HepG2 (cell line): Measurements from ENCODE around the gene KLHL30. TPM values are rescaled to one million over a fixed set of nuclear protein-coding genes. Genes with fewer than 3 reads are reported as not detected.

ENCODE experiments used
- ATAC-seq: fragments of 200-7000 bp; cut with Tn5 transposase; 3 replicates; pipeline ENCODE4 v1.9.1; 2020; ENCODE audit warnings: mild to moderate bottlenecking, moderate library complexity
- BruUV-seq: library from RNA; stranded (reverse); fragments of 400-500 nt; replicated peaks from 2 replicates; lab custom pipeline; 2021; lab: Mats Ljungman, UMichigan
- CTCF ChIA-PET: fragments of 300-600 bp; formaldehyde crosslinking; extraction: SDS; loops from one replicate; lab custom pipeline; 2021; ENCODE audit warnings: low total read pairs, inconsistent platforms, low intra/inter-chr PET ratio; lab: Yijun Ruan, JAX
- POLR2A ChIA-PET: fragments of 350-600 bp; sonication (Branson Sonifier 250); formaldehyde crosslinking; loops from one replicate; lab custom pipeline; 2020; ENCODE audit warnings: antibody characterized with exemption, inconsistent platforms; lab: Yijun Ruan, JAX
- DNase-seq: peaks from one replicate; pipeline ENCODE4 v3.0.0-alpha.2; 2015; ENCODE audit warnings: low spot score
- FAIRE-seq: peaks from 3 replicates; lab custom pipeline; 2011; peaks lifted over from hg19 to GRCh38; lab: Jason Lieb, UNC
- H2AFZ ChIP-seq: one replicate; pipeline ENCODE4 v1.6.1; 2011; ENCODE audit warnings: low read length, inconsistent platforms
- H3K27ac ChIP-seq: fragments of 300-600 bp; 3 replicates; pipeline ENCODE4 v1.8.0; 2011; ENCODE audit warnings: mixed run types, mild to moderate bottlenecking, mixed read lengths, low read length, inconsistent platforms; ENCODE audit not compliant: insufficient read depth; ENCODE audit errors: extremely low read length
- H3K27me3 ChIP-seq, 2 experiments: fragments of 200-600 bp in 1 of 2; 2 replicates in 1 of 2; 3 replicates in 1 of 2; pipeline versions ENCODE4 v1.6.0 to v1.8.0; 2011; ENCODE audit warnings: low read length in 2 of 2, mild to moderate bottlenecking in 2 of 2, moderate library complexity in 2 of 2, inconsistent platforms in 1 of 2; ENCODE audit not compliant: insufficient read depth in 2 of 2, control insufficient read depth in 1 of 2
- H3K36me3 ChIP-seq, 2 experiments: fragments of 200-600 bp in 1 of 2; replicated peaks in 1 of 2; 2 replicates in 1 of 2; 3 replicates in 1 of 2; pipeline versions ENCODE4 v1.5.1 to v1.8.0; 2011; ENCODE audit warnings: low read length in 2 of 2, inconsistent platforms in 1 of 2; ENCODE audit not compliant: insufficient read depth in 2 of 2, control insufficient read depth in 1 of 2
- H3K4me1 ChIP-seq: 2 replicates; pipeline ENCODE4 v1.5.1; 2012; ENCODE audit warnings: low read length, inconsistent platforms; ENCODE audit not compliant: insufficient read depth
- H3K4me2 ChIP-seq: 2 replicates; pipeline ENCODE4 v1.6.0; 2011; ENCODE audit warnings: low read depth, low read length, inconsistent platforms
- H3K4me3 ChIP-seq, 3 experiments: fragments of 200-600 bp in 1 of 3; sonication (generic), shearing (Covaris generic) in 1 of 3; replicated peaks in 1 of 3; 2 replicates each; pipeline ENCODE4 v1.5.1; 2011 to 2016; ENCODE audit warnings: low read length in 3 of 3, inconsistent platforms in 2 of 3, low read depth in 2 of 3, mild to moderate bottlenecking in 2 of 3, control low read depth in 1 of 3, mixed read lengths in 1 of 3; ENCODE audit not compliant: insufficient read depth in 1 of 3
- H3K79me2 ChIP-seq: one replicate; pipeline ENCODE4 v1.6.1; 2011; ENCODE audit warnings: low read length, inconsistent platforms; ENCODE audit not compliant: insufficient read depth
- H3K9ac ChIP-seq: 2 replicates; pipeline ENCODE4 v1.6.0; 2011; ENCODE audit warnings: mild to moderate bottlenecking, low read depth, low read length, inconsistent platforms; ENCODE audit not compliant: insufficient read depth
- H3K9me3 ChIP-seq: 2 replicates; pipeline ENCODE4 v1.5.1; 2012; ENCODE audit warnings: mild to moderate bottlenecking, low read length
- H4K20me1 ChIP-seq: 2 replicates; pipeline ENCODE4 v1.6.0; 2011; ENCODE audit warnings: inconsistent platforms, mild to moderate bottlenecking, low read length, moderate library complexity; ENCODE audit not compliant: insufficient read depth
- NCOA2 ChIP-seq: sonication (generic); formaldehyde crosslinking; IDR thresholded peaks from 2 replicates; pipeline ENCODE4 v1.8.0; 2022; ENCODE audit warnings: inconsistent platforms
- PHF5A ChIP-seq: IDR thresholded peaks from one replicate; pipeline ENCODE4 v1.6.1; 2018; ENCODE audit warnings: low read depth, missing genetic modification reagents; ENCODE audit not compliant: unreplicated experiment
- RFX5 ChIP-seq: IDR thresholded peaks from 2 replicates; pipeline ENCODE4 v1.6.1; 2011; ENCODE audit warnings: low read depth, low read length, improper control_type of control experiment
- ZFP90 ChIP-seq: sonication (generic); formaldehyde crosslinking; IDR thresholded peaks from 2 replicates; pipeline ENCODE4 v1.8.0; 2022; ENCODE audit warnings: missing genetic modification reagents, mild to moderate bottlenecking, inconsistent platforms, borderline replicate concordance
- ZNF83 ChIP-seq: sonication (generic); formaldehyde crosslinking; IDR thresholded peaks from 2 replicates; pipeline ENCODE4 v1.4.0; 2020; ENCODE audit warnings: missing genetic modification reagents, mild to moderate bottlenecking, borderline replicate concordance
- WGBS: methylation state at CpG from one replicate; pipeline ENCODE4 v1.1.6; 2017; ENCODE audit warnings: low lambda C conversion rate; 5-methylcytosine and 5-hydroxymethylcytosine counted together
- in situ Hi-C: cut with HindIII; loops from 2 replicates; pipeline ENCODE4 v1.10.0; 2017; ENCODE audit warnings: low pct_unique_long_range_greater_than_20kb; ENCODE audit not compliant: extremely low pct_ligation_motif_present
- intact Hi-C: fragments of 100-400 bp; cut with micrococcal nuclease; formaldehyde crosslinking; loops from one replicate; pipeline ENCODE4 v1.10.0; 2022; ENCODE audit not compliant: unreplicated experiment
- polyA plus RNA-seq, 8 experiments: library from polyadenylated mRNA; depleted of rRNA in 3 of 8; stranded (reverse) in 7 of 8; unstranded in 1 of 8; fragments of >200 nt; fragmentation: Illumina TruSeq in 4 of 8; extraction: Trizol in 4 of 8; gene quantifications; 2 replicates each; pipeline versions ENCODE4 v1.2.1 to v1.2.3, GENCODE V29; 2011 to 2016; ENCODE audit warnings: low read depth in 4 of 8, missing spikeins in 1 of 8, mixed read lengths in 1 of 8; ENCODE audit not compliant: insufficient read depth in 1 of 8
- total RNA-seq, 5 experiments: library from RNA; depleted of rRNA; stranded (reverse); fragments of >200 nt; fragmentation: Illumina TruSeq; extraction: Trizol; gene quantifications; 2 replicates each; pipeline ENCODE4 v1.2.3, GENCODE V29; 2016; ENCODE audit warnings: low read depth in 1 of 5
- TF ChIP-seq, protein P1 (sequence below): sonication (generic); formaldehyde crosslinking; IDR thresholded peaks from 2 replicates; pipeline ENCODE4 v1.5.0; 2020; ENCODE audit warnings: mild to moderate bottlenecking, missing genetic modification reagents
- TF ChIP-seq, protein P2 (sequence below): sonication (generic); formaldehyde crosslinking; IDR thresholded peaks from 2 replicates; pipeline ENCODE4 v1.8.1; 2023; ENCODE audit warnings: mild to moderate bottlenecking, missing genetic modification reagents, borderline replicate concordance

Gene KLHL30
- total and polyA plus RNA-seq, 2 of the 13 experiments (the other 11 are each of a cell fraction or from before 2014, with no cell fraction given) = 0.05 TPM; not detected in 1

DNA sequence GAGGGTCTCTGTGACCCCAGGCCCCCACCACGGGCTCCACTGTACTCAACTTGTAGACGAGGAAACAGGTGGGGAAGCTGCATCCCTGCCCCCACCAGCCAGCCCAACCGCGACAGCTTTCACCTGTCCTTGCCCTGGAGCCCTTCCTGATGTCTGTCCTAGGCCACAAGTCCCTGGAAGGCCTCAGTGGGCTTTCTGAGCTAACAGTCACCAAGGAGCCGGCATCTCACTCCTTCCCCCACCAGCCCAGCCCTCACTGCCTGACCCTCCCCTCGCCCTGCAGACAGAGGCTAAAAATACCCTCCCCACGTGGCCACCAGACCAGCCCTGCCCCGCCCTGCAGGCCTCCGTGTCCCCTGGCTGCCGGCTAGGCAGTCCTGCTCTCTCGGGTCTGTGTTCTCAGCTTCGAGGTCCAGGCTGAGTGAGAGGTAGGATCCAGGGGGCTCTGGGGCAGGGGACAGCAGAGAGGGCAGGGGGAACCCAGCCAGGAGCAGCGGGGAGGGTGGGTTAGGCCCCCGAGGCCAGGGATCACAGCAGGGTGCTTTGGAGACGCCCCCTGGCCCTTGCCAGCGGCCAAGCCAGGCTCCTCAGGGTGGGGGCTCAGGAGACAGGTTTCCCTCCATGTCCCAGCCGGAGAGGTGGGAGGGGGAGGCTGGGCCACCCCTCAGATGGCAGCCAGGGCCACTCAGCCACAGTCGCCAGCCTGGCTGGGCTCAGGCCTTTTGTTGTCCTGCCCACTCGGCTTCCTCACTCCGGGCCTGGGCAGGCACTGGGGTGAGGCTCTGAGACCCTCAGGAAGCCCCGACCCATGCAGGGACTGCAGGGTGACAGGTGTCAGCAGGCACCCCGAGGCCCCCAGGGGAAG lies at the start of gene KLHL30 (continued):
- TF ChIP-seq, protein P1, sequence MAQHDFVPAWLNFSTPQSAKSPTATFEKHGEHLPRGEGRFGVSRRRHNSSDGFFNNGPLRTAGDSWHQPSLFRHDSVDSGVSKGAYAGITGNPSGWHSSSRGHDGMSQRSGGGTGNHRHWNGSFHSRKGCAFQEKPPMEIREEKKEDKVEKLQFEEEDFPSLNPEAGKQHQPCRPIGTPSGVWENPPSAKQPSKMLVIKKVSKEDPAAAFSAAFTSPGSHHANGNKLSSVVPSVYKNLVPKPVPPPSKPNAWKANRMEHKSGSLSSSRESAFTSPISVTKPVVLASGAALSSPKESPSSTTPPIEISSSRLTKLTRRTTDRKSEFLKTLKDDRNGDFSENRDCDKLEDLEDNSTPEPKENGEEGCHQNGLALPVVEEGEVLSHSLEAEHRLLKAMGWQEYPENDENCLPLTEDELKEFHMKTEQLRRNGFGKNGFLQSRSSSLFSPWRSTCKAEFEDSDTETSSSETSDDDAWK (CRISPR knock-in tag) = no peak
- no peak for TF ChIP-seq ZNF83

DNA sequence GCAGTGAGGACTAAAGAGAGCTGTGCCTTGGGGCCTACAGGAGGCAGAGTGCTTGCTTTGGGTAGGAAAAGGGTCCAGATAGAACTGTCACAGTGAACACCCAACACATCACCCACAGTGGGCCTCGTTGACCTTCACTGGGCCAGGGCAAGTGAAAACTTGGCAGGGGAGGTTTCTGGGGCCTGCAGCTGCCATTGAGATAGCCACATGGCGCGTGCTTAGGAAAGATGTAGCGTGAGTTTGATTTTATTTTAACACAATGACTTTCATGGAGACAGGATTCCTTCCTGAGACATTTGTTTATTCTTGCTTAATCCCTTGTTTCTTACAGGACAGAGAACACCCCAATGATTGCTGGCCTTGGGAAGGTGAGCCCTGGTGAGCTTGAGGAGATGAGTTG lies 47.6 kb upstream of the KLHL30 start:
- ATAC-seq (no peak), DNase-seq (no peak), FAIRE-seq (no peak)
- Histone ChIP-seq H3K36me3 (peaks cover 6 to 7% of the 10 kb centered on the region in 2 experiments; a peak in 3 of 5 replicates), H3K79me2 (no peaks in the 10 kb centered on the region), H4K20me1 (no peaks in the 10 kb centered on the region), H3K4me1 (no peaks in the 10 kb centered on the region), H3K4me2 (no peak overlapping the region), H3K9ac (no peak overlapping the region), H3K27ac (no peak overlapping the region), H3K27me3 (no peaks in the 10 kb centered on the region), H3K4me3 (no peak overlapping the region), H2AFZ (no peak overlapping the region), H3K9me3 (no peaks in the 10 kb centered on the region)
- BruUV-seq = no TSS peak
- POLR2A ChIA-PET = interaction anchor here (2.2 kb wide), 1 partner anchor 30 kb away, joined by 7 read pairs; the partner anchor contains the start of gene SCLY
- in situ Hi-C loops (no loop called here), intact Hi-C loops (no loop called here)
- CTCF ChIA-PET = no interaction called here
- no peak for TF ChIP-seq PHF5A
- no peak for TF ChIP-seq NCOA2
- TF ChIP-seq RFX5 = no peak
- TF ChIP-seq ZFP90 (CRISPR knock-in tag) = no peak
- TF ChIP-seq, protein P2, sequence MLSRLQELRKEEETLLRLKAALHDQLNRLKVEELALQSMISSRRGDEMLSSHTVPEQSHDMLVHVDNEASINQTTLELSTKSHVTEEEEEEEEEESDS (CRISPR knock-in tag) = no peak
- WGBS = 97% methylated on average over 4 of the region's 4 CpGs
